ENCODE measurements around the gene LRRC47.

GRCh38 chr1:3736131-3736561 is 60.2 kb downstream of the LRRC47 start:
- TF ChIP-seq POLR2A (IDR thresholded peaks at IDR 0.05) (no peak), CTCF (IDR thresholded peaks at IDR 0.05) (no peak)

All from stomach (tissue), 4 donors.